GM19328 (cell line): ENCODE results near the gene MAN1C1.
"Not testable (repeated sequence)": the region's sequence is repeated elsewhere in the genome, so short reads cannot be mapped to it uniquely, and the experiment has no call there.

Experiments used
- ATAC-seq: cut with Tn5 transposase; IDR thresholded peaks from one replicate; pipeline ENCODE4 v1.9.1; 2021; ENCODE audit warnings: mild to moderate bottlenecking, moderate library complexity; ENCODE audit not compliant: unreplicated experiment

Gene MAN1C1

DNA sequence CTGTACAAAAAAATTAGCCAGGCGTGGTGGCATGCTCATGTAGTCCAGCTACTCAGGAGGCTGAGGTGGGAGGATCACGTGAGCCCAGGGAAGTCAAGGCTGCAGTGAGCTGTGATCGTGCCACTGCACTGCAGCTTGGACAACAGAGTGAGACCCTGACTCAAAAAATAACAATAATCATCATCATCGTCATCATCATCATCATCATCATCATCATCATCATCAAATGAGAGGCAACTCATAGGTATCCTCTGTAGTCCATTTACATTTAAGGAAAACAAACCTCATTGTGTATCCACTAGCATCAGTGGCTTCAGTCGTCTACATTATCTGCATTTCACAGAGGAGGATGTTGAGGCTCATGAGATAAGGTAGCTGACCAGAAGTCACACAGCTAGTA is 114.6 kb downstream of the MAN1C1 start:
- no peak for ATAC-seq

DNA sequence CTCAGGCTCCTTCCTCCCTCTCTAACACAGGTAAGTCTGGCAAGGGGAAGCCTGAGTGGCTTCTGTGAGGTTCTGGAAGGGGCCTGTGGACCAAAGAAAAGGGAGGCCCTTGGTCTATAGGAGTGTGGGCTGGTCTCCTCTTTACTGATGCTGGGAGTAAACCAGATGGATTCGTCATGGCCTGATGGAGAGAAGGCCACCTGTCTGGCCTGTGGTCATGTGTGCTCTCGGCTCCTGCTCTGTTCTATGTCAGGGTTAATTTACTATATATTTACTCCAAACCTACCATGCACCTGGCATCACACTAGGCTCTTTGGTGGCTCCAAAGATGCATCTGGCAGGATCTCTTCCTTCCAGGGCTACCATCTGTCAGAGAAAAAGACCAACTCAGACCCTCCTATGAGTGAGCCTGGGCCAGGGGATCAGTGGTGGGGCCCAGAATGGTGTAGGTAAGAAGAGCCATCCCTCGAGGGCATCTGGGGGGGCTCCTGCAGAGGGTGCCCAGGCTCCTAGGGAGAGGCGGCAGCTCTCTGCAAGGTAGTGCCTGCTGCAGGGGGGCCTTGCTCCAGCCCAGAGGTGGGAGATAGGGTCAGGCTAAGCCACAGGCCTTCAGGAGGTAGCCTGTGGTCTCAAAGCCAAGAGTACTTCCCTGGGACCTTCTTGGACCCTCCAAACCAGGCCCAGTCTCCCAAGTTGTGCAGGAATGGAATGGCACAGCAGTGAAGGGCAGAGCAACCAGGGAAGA is 115.2 kb downstream of the MAN1C1 start:
- ATAC-seq, result no peak

DNA sequence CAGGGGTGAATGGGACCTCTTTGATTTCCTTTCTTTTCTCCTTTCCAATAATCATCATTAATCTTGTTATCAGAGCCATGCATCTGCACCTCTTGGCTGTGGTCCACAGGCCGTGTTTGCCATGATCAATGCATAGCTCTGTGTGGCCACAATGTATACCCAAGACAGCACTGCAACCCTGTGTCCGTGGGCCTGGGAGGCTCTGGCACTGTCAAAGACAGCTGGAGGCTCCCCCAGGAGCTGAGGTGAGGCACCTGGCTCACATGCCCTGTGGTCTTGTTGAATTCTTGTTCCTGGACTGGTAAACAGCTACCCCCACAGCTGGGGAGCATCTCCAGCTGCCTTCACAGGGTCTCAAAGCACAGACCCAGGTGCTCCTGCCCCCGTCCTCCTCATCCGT is 116.2 kb downstream of the MAN1C1 start:
- no peak for ATAC-seq

DNA sequence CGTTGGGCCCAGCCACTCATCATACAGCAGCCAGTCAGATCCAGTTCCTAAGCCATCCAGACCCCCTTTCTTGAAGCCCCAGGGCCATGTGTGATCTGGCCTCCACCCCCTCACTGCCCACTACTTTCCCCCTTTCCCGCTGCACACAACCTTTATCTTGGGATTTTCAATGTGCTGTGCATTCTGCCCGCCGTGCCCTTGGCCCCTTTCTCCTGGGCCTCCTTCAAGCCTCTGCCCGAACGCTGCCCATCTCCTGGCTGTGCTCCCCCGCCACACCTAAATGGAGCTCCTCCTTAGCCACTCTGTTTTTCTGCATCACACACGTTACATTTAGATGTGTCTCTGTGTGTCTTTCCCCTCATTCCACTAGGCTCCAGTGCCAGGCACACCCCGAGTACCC is 116.7 kb downstream of the MAN1C1 start:
- no peak for ATAC-seq

DNA sequence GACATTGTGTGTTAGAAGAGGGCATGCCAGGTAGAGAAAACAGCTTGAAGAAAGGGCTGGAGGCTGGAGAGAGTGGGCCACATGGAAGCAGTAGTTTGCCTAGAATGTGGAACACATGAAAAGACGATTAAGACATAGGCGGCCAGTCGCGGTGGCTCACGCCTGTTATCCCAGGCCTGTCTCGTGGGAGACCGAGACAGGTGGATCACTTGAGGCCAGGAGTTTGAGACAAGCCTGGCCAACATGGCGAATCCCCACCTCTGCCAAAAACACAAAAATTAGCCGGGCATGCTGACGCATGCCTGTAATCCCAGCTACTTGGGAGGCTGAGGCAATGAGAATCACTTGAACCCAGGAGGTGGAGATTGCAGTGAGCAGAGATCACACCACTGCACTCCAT is 118.4 kb downstream of the MAN1C1 start:
- ATAC-seq, result not testable (repeated sequence)

DNA sequence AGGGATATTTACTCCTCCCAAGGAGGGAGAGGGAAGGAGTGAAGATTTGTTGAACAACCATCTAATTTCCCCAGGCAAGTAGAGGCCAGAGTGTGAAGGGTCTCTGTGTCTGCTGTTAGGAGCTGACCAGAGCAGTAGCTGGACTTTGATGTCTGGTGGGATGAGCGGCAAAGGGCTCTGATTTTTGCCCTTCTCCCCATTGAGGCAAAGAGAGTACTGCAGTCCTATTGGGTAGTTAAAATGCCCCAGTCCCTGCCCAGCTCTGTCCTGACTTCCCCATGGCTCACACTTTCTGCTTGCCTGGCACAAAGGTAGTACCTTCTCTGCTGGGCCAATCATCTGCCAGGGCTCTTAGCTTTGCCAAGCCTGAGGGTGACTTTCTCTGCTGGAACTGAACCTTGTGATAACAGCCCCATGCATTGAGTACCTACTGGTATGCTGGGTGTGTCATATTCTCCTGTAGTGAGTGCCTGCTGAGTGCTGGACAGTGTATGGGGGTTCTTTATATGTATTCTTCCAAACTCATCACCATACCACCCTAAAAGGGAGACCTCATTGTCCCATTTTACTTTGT is 119.5 kb downstream of the MAN1C1 start:
- no peak for ATAC-seq

DNA sequence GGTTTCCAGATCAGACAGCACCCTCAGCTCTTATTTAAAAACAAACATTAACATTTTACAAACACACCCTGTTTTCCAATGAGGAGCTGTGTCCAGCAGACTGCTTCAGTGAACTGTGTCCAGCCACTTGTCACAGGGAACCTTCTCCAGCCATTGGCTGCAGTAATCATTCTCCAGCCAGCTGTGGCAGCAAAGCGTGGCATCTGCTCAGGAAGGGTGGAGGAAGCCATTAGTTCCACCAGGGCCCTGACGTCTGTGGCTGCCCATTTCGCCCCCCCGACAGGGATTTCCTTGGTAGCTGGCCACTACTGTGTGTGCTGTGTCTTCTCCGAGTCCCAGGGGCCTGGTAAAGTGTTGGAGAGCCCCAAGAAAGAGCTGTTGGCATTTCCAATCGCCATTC is 120.5 kb downstream of the MAN1C1 start:
- no peak for ATAC-seq

DNA sequence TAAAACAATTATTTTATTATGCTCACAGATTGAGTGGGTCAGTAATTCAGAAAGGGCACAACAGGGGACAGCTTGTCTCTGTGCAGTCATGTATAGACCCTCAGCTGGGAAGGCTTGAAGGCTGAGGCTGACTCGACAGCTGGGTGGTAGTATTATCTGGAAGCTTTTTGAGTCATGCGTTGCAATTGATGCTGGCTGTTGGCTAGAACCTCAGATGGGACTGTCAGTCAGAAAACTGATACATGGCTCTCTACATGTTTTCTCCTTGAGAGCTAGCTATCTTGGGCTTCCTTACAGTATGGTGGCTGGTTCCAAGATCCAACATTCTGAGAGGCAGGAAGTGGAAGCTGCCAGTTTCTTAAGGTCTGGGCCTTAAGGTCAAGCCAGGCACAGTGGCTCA is 121.9 kb downstream of the MAN1C1 start:
- ATAC-seq, result no peak

DNA sequence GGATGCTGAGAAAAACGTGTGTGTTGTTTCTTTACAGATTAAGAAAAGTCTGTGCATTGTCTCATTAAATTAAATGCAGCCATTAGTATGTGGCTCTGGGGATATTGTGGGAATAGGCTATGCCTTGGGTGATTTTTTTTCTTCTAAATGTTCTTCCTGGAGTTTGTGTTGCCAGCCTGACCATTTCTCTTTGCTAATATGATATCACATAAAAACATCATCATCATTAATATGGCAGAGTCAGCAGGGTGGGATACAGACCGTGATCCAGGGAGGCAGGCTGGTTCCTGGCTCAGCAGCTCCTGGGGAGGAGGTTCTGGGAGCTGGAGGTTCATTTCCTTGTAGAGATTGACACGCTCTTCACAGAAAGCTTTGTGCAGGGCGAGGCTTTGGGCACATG is 122.8 kb downstream of the MAN1C1 start:
- ATAC-seq, result no peak

DNA sequence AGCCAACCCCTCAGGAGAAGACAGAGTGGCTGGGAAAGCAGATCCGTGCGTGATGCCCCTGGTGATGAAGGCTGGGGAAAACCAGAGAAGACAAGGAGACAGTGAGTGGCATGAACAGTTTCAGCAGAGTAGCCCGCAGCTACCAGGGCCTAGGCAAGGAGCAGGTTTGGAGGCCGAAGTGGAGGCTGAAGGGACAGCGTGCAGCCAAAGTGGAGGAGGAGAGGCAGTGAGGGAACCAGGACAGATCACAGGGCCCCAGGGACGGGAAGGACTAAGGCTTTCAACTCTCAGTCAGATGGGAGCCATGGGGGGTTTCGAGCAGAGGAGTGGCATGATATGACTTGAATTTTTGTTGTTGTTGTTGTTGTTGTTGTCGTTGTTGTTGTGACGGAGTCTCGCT is 123.5 kb downstream of the MAN1C1 start:
- ATAC-seq, result no peak

DNA sequence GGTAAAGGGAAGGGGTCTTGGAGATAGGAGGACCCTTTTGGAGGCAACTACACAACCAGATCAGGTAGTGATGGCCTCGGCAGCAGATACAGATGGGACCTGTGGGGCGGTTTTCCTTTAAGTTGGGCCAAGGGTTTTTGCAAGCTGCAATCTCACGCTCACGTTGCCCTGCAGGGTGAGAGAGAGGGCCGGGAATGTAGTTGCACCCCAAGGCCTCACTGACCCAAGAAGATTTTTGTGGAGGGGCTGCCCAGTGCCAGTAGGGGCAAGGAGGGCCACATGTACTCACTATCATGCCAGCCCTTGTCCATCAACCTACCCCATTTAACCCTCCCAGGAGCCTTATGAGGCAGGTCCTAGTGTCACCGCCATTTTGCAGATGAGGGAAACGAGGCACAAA is 125.7 kb downstream of the MAN1C1 start:
- no peak for ATAC-seq

DNA sequence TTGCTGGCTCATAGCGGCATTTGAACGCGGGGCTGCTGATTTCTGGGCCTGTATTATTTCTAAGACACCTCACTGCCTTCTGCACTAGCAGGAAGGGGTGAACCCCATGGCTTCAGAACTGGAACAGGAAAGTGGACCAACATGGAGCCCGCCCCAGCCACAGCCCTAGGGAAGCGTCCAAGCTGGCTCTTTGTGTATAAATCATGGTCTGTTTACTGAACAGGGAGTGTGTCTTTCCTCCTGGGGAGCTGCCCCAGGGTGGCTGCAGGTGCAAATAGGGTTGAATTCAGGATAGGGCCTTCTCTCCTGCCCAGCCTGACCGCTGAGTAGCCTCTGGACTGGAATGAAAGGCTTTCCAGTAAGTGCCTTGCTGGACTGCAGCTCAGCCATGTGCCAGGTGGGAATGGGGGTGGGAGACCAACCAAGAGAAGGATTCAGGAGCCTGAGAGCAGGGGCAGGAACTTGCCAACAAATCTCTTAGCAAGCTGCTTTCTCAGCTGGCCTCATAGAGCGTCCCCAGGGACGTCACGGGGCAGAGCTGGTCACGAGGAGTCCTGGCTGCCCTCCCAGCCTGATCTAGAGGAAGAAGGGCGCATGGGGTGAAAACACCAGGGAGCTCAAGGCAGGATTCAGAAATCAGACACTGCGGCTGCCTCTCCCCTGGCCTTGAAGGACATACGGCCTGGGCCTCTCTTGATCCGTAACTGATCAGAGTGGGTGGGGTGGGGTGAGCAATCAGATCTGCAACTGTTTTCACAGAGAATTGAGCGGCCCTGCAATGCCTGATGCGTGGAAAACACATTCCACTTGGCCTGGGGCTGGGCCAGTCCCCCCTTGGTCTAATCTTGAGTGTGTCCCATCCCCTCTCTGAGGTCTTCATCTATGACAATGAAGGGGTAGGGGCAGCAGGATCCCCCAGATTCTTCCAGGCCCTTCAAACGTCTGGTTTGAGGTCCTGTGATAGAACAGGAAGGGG is 126.9 kb downstream of the MAN1C1 start:
- ATAC-seq, result no peak

DNA sequence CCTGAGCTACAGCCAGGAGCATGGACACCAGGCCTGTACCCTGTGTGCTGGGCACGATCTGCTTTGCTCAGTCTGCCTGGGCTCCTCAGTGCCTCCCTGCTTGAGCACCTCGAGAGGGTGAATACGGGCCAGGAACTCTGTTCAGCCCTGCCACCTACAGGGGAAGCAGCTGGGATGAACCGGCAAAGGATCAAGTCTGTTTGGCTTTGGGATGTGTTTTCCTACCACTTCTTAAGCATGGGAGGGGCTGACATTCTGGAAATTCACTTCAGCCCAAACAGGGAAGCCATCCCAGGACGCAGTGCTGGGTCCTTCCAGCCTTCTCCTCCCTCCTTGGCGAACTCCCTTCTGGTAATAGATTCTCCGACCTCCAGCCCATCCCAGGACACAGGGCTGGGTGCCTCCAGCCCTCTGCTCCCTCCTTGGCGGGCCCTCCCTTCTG is 127.6 kb downstream of the MAN1C1 start:
- no peak for ATAC-seq

DNA sequence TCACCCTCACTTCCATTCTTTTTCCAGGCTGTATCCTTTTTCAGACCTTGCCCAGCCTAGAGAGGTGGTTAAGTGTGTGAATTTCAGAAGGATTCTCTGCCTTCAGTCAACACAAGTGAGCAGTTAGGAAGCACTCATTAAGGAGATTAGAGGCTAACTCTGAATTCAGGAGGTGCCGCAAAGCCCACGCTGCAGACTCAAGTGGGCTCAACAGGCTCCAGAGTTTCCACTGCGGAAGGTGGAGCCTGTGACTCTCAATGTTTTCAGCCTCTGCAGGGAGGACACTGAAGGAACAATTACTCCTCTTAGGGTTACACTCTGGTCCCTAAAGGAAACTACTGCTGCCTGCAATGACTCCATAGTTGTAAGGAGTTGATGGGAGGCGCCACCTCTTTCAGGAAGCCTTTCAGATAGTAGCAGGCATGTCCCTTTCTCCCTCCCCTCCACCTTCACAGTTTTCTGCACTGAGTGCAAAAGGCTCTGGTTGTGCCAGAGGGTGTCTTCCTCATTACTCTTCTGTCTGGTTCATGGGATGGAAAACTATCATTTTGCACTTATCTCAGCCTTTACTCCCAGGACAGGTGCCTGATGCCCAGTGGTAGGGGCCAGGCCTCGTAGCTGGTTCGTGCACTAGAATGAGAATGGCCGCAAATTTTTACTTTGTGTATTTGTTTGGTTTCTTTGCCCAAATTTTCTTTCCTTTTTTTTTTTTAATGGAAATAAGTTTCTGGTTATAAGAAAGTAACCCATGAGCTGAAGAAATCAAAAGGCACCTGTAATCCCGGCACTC is 128.2 kb downstream of the MAN1C1 start:
- ATAC-seq, result no peak

DNA sequence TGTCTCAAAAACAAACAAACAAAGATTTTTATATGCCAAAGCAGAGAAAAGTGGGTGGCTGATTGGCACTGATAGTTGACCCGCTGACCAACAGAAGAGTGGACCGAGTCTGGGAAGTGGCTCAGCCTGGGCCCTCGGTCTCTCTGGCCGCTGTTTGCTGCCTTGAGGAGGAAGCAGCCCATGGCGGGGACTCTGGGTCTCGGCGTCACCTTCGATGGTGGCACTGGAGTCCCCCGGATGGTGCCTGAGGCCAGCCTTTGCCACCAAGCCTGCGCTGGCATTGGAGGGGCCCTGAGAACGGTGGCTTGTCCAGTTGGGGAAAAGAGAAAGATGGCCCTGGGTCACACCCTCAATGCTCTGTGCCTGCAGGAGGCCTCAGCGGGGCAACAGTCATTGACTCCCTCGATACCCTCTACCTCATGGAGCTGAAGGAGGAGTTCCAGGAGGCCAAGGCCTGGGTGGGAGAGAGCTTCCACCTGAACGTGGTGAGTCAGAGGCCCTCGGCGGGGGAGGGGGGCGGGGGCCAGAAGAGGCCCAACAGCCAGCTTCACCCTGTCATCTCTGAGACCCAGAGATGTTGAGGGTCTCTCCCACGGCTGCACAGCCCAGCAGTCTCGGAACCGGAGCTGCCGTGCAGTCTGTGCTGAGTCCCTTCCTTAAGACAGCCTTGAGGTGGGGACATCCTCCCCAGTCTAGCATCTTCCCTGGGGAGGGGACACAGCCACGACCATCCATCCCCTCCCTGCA is 129.9 kb downstream of the MAN1C1 start:
- ATAC-seq, result no peak

DNA sequence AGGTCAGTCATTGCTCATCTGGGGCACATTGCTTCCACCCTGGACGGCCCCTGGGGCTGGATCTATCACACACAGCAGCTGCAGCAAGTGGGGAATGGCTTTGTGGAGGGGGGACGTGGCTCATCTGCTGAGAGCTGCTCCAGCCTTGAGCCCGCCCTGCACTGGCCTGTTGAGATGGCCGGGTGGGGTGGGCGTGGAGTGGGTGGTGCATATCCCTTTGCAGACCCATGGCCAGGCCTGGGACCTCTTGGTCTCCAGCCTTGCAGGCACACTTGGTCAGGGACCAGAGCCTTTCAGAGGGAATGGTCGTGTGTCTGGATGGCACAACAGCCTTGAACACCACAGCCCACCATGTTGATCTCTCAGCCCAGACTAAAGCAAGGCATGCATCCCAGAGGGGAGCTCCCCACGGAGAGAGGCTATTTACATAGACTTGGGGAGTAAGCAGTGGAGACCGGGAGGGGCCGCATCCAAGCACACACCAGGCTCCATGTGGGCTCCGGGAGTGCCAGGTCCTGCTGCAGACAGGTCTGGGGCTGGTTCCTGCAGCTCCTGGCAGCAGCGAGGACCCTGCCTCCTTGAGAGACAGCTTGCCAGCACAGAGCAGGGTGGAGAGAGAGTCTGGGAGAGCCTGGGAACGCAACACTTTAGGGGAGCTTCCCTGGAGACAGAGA is 130.6 kb downstream of the MAN1C1 start:
- no peak for ATAC-seq

DNA sequence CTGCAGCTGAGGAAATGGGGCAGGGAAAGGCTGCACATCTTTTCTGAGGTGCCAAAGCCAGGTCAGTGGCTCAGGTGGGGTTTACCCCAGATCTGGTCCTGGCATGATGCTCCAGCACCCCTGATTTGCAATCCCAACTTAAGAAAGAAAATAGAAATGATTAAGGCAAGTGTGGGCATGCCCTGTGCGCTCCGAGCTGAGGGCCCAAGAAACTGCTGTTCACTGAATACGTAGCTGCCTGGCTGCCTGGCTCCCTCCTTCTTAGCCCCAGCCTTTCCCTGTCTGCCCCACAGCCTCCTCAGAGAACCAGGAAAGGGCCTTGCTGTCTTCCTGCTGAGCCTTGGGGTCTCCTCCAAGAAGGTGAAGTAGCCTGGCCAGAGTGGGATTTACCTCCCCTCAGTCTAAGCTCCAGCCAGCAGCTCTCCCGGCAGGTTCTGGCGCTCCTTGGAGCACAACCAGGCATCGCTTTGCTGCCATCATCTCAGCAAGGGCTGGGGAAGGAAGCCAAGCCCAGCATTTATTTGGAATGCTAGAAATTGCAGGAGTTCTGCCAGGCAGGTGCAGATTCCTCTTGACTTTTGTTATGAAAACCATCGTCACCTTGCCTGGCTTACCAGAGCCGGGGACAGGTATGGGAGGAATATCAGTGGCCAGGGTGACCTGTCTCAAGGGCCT is 132.1 kb downstream of the MAN1C1 start:
- ATAC-seq, result no peak

DNA sequence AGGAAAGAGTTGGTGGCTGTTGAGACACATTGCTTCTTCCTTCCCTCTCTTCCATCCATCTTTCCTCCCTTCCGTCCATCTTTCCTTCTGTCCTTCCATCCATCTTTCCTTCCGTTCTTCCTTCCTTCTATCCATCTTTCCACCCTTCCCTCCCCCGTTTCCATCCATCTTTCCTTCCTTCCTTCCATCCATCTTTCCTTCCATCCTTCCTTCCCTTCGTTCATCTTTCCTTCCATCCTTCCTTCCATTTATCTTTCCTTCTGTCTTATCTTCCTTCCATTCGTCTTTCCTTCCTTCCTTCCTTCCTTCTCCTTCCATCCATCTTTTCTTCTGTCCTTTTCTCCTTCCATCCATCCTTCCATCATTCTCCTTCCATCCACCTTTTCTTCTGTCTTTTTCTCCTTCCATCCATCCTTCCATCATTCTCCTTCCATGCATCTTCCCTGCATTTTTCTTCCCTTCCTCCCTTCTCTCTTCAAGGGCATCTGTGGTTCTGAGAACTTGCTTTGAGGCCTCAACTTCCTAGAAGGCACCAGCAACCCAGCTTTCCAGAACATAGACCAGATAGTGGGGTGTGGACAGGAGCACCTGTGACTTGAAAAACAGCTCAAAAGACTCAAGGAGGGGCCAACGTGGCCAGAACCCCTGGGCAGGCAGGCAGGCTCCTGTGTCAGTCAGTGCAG is 134.5 kb downstream of the MAN1C1 start:
- ATAC-seq, result no peak
